Right renal pelvis (tissue), 4 donors: ENCODE results near the gene POLD2. TPM values are rescaled to one million over a fixed set of nuclear protein-coding genes. Genes with fewer than 3 reads are reported as not detected.
A peak's percentile ranks its signal among the peaks of the same experiment; 100 is the strongest.

Source experiments
- DNase-seq, 4 donors: peaks; one replicate each; pipeline ENCODE4 v3.0.0-alpha.2; 2013; ENCODE audit warnings: low read depth in 4 of 4, low spot score in 3 of 4, missing footprints in 1 of 4
- polyA plus RNA-seq, 4 donors: library from polyadenylated mRNA; unstranded; fragments of 120-200 nt; gene quantifications; one replicate each; pipeline ENCODE4 v1.2.1, GENCODE V29; 2013; ENCODE audit not compliant: insufficient read length in 4 of 4

POLD2 gene
- polyA plus RNA-seq, 4 donors: 116 to 131 (median 120) TPM

DNA sequence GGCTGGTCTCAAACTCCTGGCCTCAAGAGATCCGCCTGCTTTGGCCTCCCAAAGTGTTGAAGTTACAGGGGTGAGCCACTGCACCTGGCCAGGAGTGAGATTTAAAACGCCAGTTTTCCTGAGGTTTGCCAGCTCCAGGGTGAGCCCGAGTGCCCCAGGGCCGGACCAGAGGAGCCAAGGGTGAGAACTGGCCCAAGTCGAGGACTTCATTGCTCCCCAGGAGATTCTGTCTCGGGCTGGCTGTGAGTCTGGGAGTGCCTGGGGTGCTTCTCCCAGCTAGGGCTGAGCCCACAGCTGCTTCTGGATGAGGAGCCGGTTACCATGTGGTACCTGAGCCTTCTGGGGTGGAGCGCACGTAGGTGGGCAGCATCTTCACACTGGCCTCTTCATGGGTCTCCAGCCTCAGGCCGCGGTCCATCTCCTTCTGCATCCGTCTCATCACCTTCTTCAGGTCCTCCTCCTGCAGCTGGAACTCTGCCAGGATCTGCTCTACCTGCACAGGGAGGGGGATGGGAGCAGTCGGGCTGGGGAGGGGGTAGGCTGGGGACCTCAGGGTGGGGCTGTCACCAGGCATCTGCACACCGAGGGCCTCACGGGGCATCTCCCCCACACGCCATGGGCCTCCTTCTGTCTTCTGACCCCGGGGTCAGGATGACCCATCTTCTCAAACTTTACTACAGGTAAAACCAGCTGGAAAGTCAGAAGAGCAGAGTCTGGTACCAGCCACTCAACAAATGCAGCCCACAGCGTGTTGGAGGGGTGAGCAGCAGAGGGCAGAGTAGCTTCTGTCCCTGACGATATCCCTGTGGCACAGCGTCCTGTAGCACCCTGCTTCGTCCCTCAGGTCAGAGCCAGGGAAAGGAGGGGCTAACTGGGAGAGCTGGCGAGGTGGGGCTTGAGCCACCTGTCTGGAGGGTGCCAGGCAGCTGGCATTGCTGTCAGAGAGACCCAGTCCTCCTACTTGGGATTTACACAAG is 29.9 kb upstream of the POLD2 start:
- no peak for DNase-seq

DNA sequence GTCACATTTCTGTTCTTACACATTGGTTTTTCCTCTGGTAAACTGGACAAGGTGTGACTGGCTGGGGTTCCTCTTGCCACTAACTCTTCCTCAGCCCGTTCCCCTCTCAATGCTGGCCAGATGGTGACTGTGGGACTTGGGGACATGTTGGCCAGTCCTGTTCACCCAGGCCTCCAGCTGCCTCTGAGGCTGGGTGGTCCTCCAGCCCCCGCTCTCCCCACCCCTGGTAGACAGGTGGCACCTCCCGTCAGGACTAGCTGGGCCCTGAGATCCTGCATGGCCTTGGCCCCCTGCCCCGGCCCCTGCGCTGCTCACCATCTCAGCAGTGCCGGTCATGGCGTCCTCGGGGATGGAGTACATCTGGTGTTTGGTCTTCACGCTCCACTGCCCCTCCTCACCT is 28.6 kb upstream of the POLD2 start:
- no peak for DNase-seq

DNA sequence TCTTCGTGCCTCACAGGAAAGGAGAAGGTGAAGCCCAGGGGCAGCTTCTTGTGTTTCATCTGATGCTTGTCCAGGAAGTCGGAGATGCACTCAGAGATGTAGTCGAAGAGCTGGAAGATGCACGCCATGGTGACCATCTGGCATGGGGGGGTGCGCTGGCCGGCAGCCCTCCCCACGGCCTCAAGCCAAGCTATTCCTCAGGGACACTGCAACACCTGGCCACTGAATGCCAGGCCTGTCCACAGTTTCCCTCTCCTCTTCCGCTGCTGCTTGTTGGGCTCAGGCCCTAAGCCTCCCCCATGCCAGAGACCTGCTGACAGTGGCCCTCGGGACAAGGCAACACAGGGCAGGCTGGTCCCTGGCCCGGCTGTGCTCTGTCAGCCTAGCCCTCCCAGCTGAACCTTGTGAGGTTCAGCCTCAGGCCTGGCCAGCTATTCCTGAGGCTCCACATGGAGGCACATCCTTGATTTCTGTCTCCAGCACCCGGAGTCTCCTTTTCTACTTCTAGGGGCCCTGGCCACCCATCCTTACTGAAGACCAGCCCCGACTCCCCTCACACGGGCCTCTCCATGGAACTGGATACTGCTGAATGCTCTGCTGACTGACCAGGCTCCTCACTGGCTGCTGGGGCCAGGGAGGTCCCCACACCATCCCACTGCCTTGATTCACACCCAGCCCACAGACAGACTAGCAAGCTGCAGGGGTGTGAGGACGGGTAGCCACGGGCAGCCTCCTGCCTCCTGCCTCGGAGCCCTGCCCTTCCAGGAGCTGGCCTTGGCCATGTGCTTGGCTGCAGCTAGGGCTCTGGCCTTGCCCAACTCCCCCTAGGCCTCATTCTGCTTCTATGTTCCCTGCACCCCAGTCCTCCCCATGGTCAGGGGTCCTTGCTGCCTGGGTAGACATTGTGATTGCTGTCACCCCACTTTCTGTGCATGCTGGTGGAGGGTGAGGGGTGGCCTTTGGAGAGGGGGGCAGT is 27.9 kb upstream of the POLD2 start:
- DNase-seq: no peak

DNA sequence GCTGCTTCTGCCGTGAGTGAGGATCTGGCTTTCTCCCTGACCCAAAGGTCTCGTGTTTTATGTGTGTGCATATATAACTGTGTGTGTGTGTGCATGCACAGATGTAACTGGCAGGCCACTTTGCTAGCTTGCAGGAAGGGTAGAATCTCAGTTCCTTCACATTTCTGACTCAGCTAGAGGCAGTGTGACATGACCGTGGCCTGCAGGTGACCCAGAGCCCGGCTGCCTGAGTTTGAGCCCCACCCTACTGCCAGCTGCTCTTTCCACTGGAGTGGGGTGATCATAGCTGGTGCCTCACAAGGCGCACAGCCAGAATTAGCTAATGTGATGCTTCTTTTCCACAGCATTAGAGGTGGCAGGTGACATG is 27.1 kb upstream of the POLD2 start:
- no peak for DNase-seq

DNA sequence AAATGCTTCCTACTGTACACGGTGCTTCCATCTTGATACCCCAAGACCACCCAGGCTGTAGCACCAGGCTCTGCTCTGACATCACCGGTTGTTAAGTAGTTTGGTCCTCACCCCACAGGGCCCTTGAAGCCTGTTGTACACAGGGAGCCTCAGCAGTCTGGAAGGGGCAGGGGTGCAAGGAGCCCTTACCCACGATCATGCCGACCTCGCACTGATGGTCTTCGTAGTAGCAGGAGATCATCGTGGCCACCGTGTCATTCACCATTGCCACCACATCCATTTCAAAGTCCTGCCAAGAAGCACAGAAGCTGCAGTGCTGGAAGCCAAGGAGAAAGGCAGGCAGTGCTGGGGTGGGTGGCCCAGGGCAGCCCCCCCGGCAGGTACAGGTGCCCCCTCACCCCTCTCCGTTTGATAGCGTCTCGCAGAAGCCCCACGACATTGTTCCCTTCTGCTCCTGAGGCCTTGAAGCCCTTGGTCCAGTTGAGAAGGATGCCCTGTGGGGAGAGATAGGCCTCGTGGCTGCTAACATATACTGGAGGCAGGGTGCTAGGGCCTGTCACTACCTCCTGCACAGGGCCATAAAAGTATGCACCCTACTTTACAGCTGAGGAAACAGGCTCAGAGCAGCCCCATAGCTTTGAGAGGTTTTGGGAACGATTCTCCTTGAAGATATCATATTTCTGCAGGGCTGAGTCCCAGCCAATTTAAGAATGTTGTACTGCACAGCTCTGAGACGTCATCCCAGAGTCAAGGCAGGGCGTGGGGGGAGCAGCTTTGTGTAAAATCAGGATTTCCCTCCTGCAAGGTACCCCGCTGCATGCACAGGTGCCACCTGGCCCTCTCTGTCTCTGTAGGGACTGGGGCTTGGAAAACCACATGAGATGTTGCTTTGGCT is 26.5 kb upstream of the POLD2 start:
- DNase-seq: no peak

DNA sequence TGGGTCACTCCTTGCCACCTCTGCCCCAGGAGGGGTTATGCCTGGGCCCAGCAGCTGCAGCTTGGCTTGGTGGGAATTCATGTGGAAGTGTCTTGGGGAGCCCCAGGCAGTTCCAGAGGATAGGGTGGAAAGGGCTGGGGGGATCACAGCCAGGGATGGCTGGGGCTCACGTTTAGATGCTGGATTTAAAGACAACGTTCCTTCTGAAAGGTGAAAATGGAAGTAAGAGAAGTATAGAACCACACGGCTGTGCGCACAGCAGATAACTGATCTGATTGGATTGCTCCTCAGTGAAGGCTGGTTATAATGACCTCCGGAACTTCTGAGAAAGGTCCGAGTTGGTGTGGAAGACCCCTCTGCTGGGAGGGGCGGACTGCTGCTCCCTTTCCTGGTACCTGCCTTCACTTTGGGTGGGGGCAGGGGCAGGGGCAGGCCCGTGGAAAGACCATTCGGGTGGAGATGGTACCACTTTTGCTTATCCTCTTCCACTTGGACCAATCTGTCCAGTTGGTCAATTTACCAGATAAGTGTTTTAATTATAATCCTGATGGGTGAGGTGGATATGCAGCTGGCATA is 25.7 kb upstream of the POLD2 start:
- no peak for DNase-seq

DNA sequence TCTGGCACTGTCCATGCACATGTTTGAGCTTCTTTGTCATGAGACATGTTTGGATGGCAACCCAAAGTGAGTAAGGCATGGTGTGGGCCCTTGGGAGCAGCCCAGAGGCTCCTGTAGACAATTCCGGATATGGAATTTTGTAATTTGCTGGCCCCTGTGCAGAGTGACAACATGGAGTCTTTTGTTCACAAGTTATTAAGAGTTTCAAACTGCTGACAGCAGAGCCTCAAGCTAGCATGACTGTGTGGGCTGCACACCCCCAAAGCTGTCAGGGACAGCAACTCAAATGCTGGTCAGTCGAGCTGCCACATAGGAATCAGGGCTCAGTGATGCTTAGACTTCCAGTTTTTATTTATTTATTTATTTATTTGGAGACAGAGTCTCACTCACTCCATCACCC is 24.8 kb upstream of the POLD2 start:
- DNase-seq: no peak

DNA sequence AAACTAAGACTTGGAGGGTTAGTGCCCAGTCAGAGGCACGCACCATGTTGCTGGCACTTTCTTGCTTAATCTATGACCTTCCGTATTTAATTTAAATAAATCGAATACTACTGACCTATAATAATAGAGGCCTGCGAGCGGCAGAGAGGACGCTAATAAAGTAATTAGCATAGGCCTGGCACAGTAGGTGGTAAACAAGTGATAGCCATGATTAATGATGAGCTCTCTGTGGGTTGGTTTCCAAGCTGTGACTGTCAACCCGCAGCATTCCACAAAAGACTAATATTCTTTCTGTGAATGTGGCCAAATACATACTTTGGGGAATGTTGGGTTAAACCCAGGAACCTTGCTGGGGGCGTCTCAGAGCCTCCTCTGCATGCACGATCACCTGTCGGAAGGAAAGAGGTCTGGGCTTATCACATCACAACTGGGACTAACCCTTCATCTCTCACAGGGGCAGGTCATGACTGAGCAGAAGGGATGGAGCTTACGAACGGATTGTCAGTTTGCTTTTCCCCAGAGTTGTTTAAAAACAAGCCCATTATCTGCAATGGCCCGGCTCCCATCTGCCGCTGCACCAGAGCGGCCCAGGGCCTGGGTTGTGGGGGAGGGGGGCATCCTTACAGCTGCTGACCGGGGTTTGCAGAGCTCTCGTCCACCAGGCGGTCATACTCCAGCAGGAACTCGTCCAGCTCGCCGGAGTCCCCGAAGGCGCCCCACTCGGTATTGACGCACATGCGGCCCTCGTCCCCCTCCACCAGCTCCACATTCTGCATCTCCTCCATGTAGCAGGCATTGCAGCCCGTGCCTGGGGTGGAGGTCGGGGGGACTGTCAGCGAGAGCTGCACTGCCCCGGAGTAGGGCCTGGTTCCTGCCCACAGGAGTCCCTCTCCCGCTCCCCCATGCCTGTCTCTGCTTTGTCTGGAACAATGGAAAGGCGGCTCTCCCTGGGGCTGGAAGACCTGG is 24.0 kb upstream of the POLD2 start:
- peak in 1 of 4 donors; percentile 56 for DNase-seq

DNA sequence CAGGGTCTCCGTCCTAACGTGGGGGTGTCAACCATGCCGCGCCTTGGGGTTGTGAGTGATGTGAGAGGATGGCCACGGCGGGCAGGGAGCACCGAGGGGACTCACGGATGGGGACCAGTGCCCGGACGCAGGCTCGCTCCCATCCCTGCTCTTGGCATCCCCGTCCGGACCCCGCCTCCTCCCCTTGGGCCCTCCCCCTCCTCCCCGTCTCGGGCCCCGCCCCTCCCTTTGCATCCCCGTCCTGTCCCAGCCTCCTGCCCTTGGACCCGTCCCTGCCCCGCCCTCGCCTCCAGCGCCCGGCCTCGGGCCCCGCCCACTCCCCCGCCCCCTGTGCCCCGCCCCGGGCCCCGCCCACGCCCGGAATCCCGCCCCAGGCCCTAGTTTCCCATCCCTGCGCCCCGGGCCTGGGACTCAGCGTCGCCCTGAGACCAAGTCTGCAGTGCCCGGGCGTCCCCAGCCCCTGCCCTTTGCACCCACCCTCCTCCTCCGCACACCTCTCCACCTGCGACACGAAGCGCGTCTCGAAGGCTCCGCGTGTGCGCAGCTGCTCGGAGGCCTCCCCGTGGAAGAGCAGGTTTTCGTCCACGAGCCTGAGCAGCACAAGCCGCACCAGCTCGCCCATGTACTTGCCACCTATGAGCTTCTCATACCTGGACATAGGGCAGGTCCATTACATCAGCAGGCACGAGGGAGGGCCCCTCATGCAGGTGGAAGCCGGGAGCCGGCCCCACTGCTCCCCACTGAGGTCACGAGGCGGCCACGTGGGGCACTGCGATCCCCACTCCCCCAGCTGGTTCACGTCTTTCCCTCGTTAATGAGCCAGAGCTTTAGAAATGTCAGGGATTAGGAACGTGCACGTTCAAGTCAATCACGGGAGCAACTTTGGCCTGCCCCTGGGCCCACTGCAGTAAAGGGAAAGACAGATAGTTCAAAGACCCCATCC is 22.9 kb upstream of the POLD2 start:
- peak in 1 of 4 donors; percentile 55 for DNase-seq

DNA sequence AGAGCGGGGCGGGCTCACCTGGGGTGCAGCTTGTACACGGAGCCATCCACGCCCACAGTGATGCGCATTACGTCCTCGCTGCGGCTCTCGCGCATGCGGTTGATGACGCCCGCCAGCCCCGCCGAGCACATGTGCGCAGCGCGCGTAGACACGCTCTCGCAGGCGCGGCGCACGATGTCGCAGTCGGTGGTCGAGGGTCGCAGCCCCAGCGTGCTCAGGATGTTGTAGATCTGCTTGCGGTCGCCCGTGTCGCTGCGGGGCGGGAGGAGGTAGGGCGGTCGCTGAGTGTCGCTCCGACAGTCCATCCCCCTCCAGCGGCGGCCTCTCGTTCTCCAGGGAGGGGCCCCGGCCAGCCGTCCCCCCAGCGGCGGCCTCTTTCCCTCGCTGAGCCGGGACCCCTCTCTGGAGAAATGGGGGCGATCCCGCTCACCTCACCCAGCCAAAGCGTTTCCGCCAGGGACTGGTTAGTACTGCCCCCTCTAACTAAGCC is 22.2 kb upstream of the POLD2 start:
- DNase-seq: no peak

DNA sequence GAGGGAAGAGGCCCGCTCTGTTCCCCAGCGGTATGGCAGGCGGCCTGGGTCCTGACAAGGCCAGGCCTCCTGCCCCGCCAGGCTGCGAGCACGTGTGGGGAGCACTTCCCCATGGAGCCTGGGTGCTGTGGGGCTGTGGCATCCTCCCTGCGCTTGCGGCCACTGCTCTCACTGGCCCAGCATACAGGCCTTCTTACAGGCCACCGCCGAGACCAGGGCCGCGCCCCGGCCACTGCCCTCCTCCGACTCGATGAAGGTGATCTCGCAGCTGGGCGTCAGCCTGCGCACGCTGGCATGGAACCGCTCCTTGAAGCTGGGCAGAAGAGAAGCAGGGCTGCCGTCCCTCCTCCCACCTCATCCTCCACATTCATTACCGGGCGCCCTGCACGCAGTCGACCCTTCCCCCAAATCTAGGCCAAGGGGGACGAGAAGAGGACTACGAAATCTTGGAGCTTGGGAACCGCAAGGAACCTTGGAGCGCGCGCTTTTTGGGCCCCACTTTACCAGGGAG is 21.7 kb upstream of the POLD2 start:
- DNase-seq: no peak

DNA sequence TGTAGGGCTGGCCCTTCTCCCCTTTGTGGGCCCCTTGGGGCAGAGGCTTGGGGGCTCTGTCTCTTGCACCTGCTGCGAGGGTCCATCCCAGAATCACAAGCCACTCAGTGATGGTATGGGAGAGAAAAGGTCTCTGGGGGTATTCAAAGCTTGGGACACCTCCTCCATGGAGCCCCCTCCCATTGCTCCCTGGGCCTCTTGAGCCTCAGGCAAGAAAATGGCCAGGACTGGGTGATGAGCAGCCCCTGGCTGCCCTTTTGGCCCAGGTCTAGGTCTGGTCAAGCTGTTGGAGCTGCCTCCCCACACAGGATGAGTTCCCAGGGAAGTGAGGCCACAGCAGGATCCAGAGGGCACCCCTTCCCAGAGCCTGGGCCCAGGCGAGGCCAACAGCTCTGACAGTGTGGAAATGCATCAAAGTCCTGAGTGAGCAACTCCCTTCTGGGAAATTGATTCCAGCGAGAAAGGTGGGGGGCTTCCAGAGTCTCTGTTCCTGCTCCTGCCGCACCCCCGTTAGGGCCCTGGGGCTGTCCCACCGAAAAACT is 21.1 kb upstream of the POLD2 start:
- no peak for DNase-seq

DNA sequence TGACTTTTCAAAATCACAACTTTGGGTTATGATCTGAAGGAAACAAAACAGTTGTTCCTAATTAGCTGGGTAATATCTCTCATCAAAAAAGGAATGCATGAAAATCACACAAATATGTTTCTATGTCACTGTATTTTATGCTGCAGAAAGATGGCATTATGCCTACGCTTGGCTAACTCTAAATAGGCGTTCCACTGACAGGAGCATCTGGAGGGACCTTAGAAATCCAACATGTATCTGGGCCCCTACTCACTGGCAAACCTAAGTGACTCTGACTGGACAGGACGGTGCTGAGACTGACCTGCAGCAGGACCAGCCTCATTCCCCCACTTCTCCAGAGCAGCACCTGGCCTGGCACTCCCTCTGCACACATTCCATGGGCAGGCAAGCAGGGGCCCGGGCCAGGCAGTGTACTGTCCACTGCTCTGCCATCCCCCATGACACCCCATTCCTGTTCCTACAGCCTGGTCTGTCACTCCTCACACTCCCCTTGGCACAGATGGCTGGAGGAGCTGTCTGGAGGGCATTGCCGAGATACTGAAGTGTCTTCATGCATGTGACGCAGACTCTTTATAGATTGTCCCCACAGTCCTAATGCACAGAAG is 20.4 kb upstream of the POLD2 start:
- no peak for DNase-seq

DNA sequence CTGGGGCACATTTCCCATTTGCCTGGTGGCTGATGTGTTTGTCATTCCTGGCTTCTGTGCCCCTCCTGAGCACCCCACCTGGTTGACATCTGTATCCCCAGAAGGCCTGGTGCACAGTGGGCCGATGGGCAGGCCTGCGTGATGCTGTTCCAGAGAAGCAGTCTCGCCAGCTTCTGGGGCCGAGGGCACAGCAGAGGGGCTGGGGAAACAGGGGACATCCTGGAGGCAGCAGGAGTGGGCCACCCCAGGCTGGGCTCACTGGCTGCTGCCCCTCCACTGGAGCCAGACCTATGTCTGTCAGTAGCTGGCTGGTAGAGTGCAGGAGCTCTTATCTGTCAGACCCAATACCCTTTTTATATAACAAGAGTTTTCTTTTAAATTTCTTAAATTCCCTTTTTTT is 18.7 kb upstream of the POLD2 start:
- DNase-seq: no peak

DNA sequence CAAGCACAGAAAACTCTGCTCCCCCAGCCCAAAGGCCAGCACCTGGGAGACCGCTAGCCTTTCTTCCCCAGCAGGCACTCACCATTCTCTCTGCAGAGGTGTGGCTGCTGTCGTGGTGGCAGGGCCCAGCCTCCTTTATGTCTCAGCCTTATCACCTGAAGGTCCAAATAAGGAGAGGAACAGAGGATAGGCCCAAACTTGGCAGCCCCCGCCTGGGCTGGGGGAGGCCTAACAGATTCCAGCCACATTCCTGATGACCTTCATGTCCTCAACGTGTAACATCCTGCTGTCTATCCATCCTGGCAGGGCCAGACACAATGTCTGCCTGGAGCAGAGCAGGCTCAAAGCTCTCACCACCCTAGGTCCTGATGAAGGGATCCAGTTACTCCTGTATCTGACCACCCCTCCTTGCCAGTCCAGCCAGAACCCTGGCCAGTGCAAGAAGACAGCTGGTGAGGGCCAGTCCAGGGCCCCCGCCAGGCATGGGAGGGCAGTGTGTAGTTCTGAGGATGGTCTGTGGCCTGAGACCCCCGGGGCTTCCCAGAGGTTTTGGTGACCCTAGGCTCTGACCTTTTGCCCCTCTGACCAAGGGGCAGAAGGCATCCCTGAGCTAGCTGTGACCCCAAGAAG is 18.0 kb upstream of the POLD2 start, which contains the start of gene MYL7:
Gene MYL7 (minus strand): TSS at position 112 of the 630 bp plus-strand sequence. CDS start 27 bp downstream, at position 85.
- DNase-seq: no peak

DNA sequence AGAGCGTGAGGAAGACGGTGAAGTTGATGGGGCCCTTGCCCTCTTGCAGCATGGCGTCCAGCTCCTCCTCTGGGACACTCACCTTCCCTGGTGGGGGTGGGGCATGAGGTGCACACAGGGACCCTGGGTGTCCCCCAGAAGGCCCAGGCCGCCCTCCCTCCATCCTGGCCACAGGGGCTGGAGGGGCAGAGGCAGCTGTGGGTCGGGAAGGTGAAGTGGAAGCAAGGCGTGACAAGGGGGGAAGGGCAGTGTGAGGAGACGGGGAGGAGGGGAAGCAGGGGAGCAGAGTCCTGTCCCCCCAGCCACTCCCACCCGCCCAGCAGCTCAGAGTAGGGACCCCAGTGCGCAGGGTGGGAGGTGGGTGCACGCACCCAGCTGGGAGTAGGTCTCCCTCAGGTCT is 17.0 kb upstream of the POLD2 start:
- DNase-seq: no peak
